ENCODE data around the gene CMC1. TPM values are rescaled to one million over a fixed set of nuclear protein-coding genes. Genes with fewer than 3 reads are reported as not detected.

The CMC1 gene
- total RNA-seq, 1 donor from 2014 or later: 8.9 TPM

DNA sequence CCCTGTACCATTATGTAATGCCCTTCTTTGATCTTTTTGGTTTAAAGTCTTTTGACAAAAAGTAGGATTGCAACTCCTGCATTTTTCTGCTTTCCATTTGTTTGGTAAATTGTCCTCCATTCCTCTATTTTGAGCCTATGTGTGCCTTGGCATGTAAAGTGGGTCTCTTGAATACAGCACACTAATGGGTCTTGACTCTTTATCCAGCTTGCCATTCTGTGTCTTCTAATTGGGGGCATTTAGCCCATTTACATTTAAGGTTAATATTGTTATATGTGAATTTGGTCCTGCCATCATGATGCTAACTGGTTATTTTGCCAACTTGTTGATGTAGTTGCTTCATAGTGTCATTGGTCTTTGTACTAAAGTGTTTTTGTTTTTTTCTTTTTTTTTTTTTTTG is 32.4 kb downstream of the CMC1 start:
- Mint-ChIP-seq H3K9me3 (ENCODE audit: unreplicated experiment) (peaks cover 10% of the 10 kb centered on the region), H3K4me3 (ENCODE audit: unreplicated experiment) (no peak overlapping the region), H3K27ac (ENCODE audit: unreplicated experiment) (no peak overlapping the region), H3K4me1 (ENCODE audit: unreplicated experiment) (peaks cover 4% of the 10 kb centered on the region), H3K27me3 (ENCODE audit: unreplicated experiment) (peaks cover 3% of the 10 kb centered on the region), H3K36me3 (ENCODE audit: low read depth, unreplicated experiment) (peaks cover 34% of the 10 kb centered on the region)
- DNase-seq (ENCODE audit: low spot score): no peak
- TF ChIP-seq, protein P1, sequence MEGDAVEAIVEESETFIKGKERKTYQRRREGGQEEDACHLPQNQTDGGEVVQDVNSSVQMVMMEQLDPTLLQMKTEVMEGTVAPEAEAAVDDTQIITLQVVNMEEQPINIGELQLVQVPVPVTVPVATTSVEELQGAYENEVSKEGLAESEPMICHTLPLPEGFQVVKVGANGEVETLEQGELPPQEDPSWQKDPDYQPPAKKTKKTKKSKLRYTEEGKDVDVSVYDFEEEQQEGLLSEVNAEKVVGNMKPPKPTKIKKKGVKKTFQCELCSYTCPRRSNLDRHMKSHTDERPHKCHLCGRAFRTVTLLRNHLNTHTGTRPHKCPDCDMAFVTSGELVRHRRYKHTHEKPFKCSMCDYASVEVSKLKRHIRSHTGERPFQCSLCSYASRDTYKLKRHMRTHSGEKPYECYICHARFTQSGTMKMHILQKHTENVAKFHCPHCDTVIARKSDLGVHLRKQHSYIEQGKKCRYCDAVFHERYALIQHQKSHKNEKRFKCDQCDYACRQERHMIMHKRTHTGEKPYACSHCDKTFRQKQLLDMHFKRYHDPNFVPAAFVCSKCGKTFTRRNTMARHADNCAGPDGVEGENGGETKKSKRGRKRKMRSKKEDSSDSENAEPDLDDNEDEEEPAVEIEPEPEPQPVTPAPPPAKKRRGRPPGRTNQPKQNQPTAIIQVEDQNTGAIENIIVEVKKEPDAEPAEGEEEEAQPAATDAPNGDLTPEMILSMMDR (IDR thresholded peaks at IDR 0.05; ENCODE audit: unreplicated experiment): no peak

- TF ChIP-seq, protein P1 (IDR thresholded peaks at IDR 0.05; ENCODE audit: unreplicated experiment): no peak
- H3K36me3 Mint-ChIP-seq (ENCODE audit: low read depth, unreplicated experiment): peaks cover 8% of the 10 kb centered on the region
- DNase-seq (ENCODE audit: low spot score): no peak
- H3K4me1 Mint-ChIP-seq (ENCODE audit: unreplicated experiment): peaks cover 6% of the 10 kb centered on the region
- peaks cover 2% of the 10 kb centered on the region for H3K27me3 Mint-ChIP-seq (ENCODE audit: unreplicated experiment)
- no peak overlapping the region for H3K4me3 Mint-ChIP-seq (ENCODE audit: unreplicated experiment)
- H3K27ac Mint-ChIP-seq (ENCODE audit: unreplicated experiment): no peak overlapping the region
- no peaks in the 10 kb centered on the region for H3K9me3 Mint-ChIP-seq (ENCODE audit: unreplicated experiment)
Observed at GRCh38 chr3:28278918-28279317, 37.5 kb downstream of the CMC1 start.

GRCh38 chr3:28279770-28280169 is 38.4 kb downstream of the CMC1 start:
- Mint-ChIP-seq H3K27ac (ENCODE audit: unreplicated experiment) (no peak overlapping the region), H3K9me3 (ENCODE audit: unreplicated experiment) (no peaks in the 10 kb centered on the region), H3K4me3 (ENCODE audit: unreplicated experiment) (no peak overlapping the region), H3K27me3 (ENCODE audit: unreplicated experiment) (peaks cover 2% of the 10 kb centered on the region), H3K36me3 (ENCODE audit: low read depth, unreplicated experiment) (peaks cover 3% of the 10 kb centered on the region), H3K4me1 (ENCODE audit: unreplicated experiment) (peaks cover 2% of the 10 kb centered on the region)
- no peak for DNase-seq (ENCODE audit: low spot score)
- TF ChIP-seq, protein P1 (IDR thresholded peaks at IDR 0.05; ENCODE audit: unreplicated experiment): no peak

GRCh38 chr3:28280781-28281180 is 39.4 kb downstream of the CMC1 start:
- H3K27me3 Mint-ChIP-seq (ENCODE audit: unreplicated experiment): peaks cover 2% of the 10 kb centered on the region

GRCh38 chr3:28286595-28286994 is 45.2 kb downstream of the CMC1 start:
- peaks cover 4% of the 10 kb centered on the region for H3K36me3 Mint-ChIP-seq (ENCODE audit: low read depth, unreplicated experiment)
- TF ChIP-seq, protein P1 (IDR thresholded peaks at IDR 0.05; ENCODE audit: unreplicated experiment): peak; percentile 55
- H3K4me1 Mint-ChIP-seq (ENCODE audit: unreplicated experiment): peaks cover 2% of the 10 kb centered on the region
- no peaks in the 10 kb centered on the region for H3K27me3 Mint-ChIP-seq (ENCODE audit: unreplicated experiment)
- no peak for DNase-seq (ENCODE audit: low spot score)
- no peaks in the 10 kb centered on the region for H3K9me3 Mint-ChIP-seq (ENCODE audit: unreplicated experiment)
- H3K4me3 Mint-ChIP-seq (ENCODE audit: unreplicated experiment): no peak overlapping the region
- H3K27ac Mint-ChIP-seq (ENCODE audit: unreplicated experiment): no peak overlapping the region

More at GRCh38 chr3:28280781-28281180, 39.4 kb downstream of the CMC1 start:
- Mint-ChIP-seq H3K4me3 (ENCODE audit: unreplicated experiment) (no peak overlapping the region), H3K9me3 (ENCODE audit: unreplicated experiment) (no peaks in the 10 kb centered on the region), H3K36me3 (ENCODE audit: low read depth, unreplicated experiment) (no peaks in the 10 kb centered on the region), H3K27ac (ENCODE audit: unreplicated experiment) (no peak overlapping the region), H3K4me1 (ENCODE audit: unreplicated experiment) (peaks cover 2% of the 10 kb centered on the region)
- TF ChIP-seq, protein P1 (IDR thresholded peaks at IDR 0.05; ENCODE audit: unreplicated experiment): no peak
- DNase-seq (ENCODE audit: low spot score): no peak
